Neural cell (in vitro differentiated cells): ENCODE data around the gene SCFD1. TPM values are rescaled to one million over a fixed set of nuclear protein-coding genes. Genes with fewer than 3 reads are reported as not detected.

Experiments used
- H2AFZ ChIP-seq: fragments of 200-600, 300-800 bp; sonication (generic), shearing (Covaris generic); 2 replicates; pipeline ENCODE4 v1.6.0; 2014; ENCODE audit warnings: low read depth, mild to moderate bottlenecking, antibody characterized with exemption, low read length, moderate library complexity
- H3F3A ChIP-seq: fragments of 200-600 bp; shearing (Covaris generic); 2 replicates; pipeline ENCODE4 v1.6.1; 2016; ENCODE audit warnings: mild to moderate bottlenecking, moderate library complexity, mixed read lengths, antibody characterized with exemption, low read length; ENCODE audit not compliant: insufficient read depth, poor library complexity, severe bottlenecking
- H3K27ac ChIP-seq: fragments of 200-600, 300-800 bp; sonication (generic), shearing (Covaris generic); 2 replicates; pipeline ENCODE4 v1.5.1; 2014; ENCODE audit warnings: mild to moderate bottlenecking, low read length, moderate library complexity
- H3K27me3 ChIP-seq: fragments of 300-800, 200-600 bp; sonication (generic), shearing (Covaris generic); 2 replicates; pipeline ENCODE4 v1.6.0; 2014; ENCODE audit warnings: mild to moderate bottlenecking, low read depth, low read length, moderate library complexity; ENCODE audit not compliant: insufficient read depth
- H3K36me3 ChIP-seq: fragments of 300-800, 200-600 bp; sonication (generic), shearing (Covaris generic); 2 replicates; pipeline ENCODE4 v1.5.1; 2014; ENCODE audit warnings: mild to moderate bottlenecking, antibody characterized with exemption, low read length, moderate library complexity; ENCODE audit not compliant: insufficient read depth
- H3K4me2 ChIP-seq: fragments of 300-800, 200-600 bp; sonication (generic), shearing (Covaris generic); 2 replicates; pipeline ENCODE4 v1.6.0; 2014; ENCODE audit warnings: mild to moderate bottlenecking, low read length
- H3K4me3 ChIP-seq: fragments of 300-800, 200-600 bp; sonication (generic), shearing (Covaris generic); 2 replicates; pipeline ENCODE4 v1.5.1; 2014; ENCODE audit warnings: mild to moderate bottlenecking, low read length, moderate library complexity
- H3K79me2 ChIP-seq: fragments of 200-600 bp; shearing (Covaris generic); replicated peaks from 2 replicates; pipeline ENCODE4 v1.6.0; 2014; ENCODE audit warnings: mild to moderate bottlenecking, low read length, moderate library complexity; ENCODE audit not compliant: insufficient read depth
- H3K9ac ChIP-seq: fragments of 300-800, 200-600 bp; sonication (generic), shearing (Covaris generic); 2 replicates; pipeline ENCODE4 v1.6.1; 2016; ENCODE audit warnings: mild to moderate bottlenecking, low read length, mixed read lengths
- H3K9me2 ChIP-seq: fragments of 200-600 bp; shearing (Covaris generic); 2 replicates; pipeline ENCODE4 v1.6.1; 2016; ENCODE audit warnings: mild to moderate bottlenecking, low read length, mixed read lengths; ENCODE audit not compliant: insufficient read depth
- H3K9me3 ChIP-seq: fragments of 200-600, 300-800 bp; sonication (generic), shearing (Covaris generic); 2 replicates; pipeline ENCODE4 v1.6.1; 2016; ENCODE audit warnings: mild to moderate bottlenecking, mixed run types, low read length, moderate library complexity, mixed read lengths
- H4K20me1 ChIP-seq: fragments of 200-600 bp; shearing (Covaris generic); 2 replicates; pipeline ENCODE4 v1.6.1; 2016; ENCODE audit warnings: mild to moderate bottlenecking, mixed run types; ENCODE audit not compliant: insufficient read depth
- CTCF ChIP-seq: fragments of 450-650 bp; IDR thresholded peaks from 2 replicates; pipeline ENCODE4 v1.5.1; 2014; ENCODE audit warnings: antibody characterized with exemption, mild to moderate bottlenecking, moderate library complexity; ENCODE audit not compliant: poor library complexity, severe bottlenecking
- EP300 ChIP-seq: fragments of 450-650 bp; conservative IDR thresholded peaks from 2 replicates; pipeline ENCODE4 v1.6.1; 2014; ENCODE audit warnings: antibody characterized with exemption, mild to moderate bottlenecking, moderate library complexity; ENCODE audit not compliant: poor library complexity, severe bottlenecking
- EZH2 ChIP-seq: fragments of 200-600, 300-800 bp; shearing (Covaris generic), sonication (generic); IDR thresholded peaks from 2 replicates; pipeline ENCODE4 v1.6.1; 2014; ENCODE audit warnings: antibody characterized with exemption, low read length, borderline replicate concordance, mild to moderate bottlenecking; ENCODE audit not compliant: insufficient read depth, poor library complexity, severe bottlenecking
- MXI1 ChIP-seq: fragments of 450-650 bp; conservative IDR thresholded peaks from 2 replicates; pipeline ENCODE4 v1.6.1; 2014; ENCODE audit warnings: antibody characterized with exemption, mild to moderate bottlenecking; ENCODE audit not compliant: poor library complexity, severe bottlenecking
- POLR2AphosphoS5 ChIP-seq: IDR thresholded peaks from 2 replicates; pipeline ENCODE4 v1.6.1; 2012
- RAD21 ChIP-seq: fragments of 450-650 bp; conservative IDR thresholded peaks from 2 replicates; pipeline ENCODE4 v1.6.1; 2014; ENCODE audit warnings: antibody characterized with exemption, mild to moderate bottlenecking, moderate library complexity
- REST ChIP-seq: IDR thresholded peaks from 2 replicates; pipeline ENCODE4 v1.6.1; 2012; ENCODE audit warnings: borderline replicate concordance
- SMC3 ChIP-seq: fragments of 450-650 bp; conservative IDR thresholded peaks from 2 replicates; pipeline ENCODE4 v1.6.1; 2014; ENCODE audit warnings: antibody characterized with exemption, mild to moderate bottlenecking, moderate library complexity; ENCODE audit not compliant: poor library complexity
- TAF1 ChIP-seq: IDR thresholded peaks from 2 replicates; pipeline ENCODE4 v1.6.1; 2012; ENCODE audit warnings: low read depth
- polyA plus RNA-seq: library from polyadenylated mRNA; depleted of rRNA; stranded (reverse); fragments of >200 nt; gene quantifications from 2 replicates; pipeline ENCODE4 v1.2.3, GENCODE V29; 2014

SCFD1 gene
- polyA plus RNA-seq, 1 donor from 2014 or later, result 99.4 TPM

- Histone ChIP-seq H3K9ac (no peak overlapping the region), H3K9me2 (no peaks in the 10 kb centered on the region), H4K20me1 (no peaks in the 10 kb centered on the region), H3K36me3 (peaks cover 11% of the 10 kb centered on the region), H2AFZ (no peak overlapping the region), H3K4me2 (no peak overlapping the region), H3K9me3 (peaks cover 9% of the 10 kb centered on the region), H3K79me2 (no peaks in the 10 kb centered on the region), H3F3A (no peaks in the 10 kb centered on the region), H3K27ac (no peak overlapping the region), H3K27me3 (no peaks in the 10 kb centered on the region), H3K4me3 (no peak overlapping the region)
- TF ChIP-seq EZH2 (no peak), CTCF (no peak), MXI1 (no peak), SMC3 (no peak), POLR2AphosphoS5 (no peak)
Measured at GRCh38 chr14:30648471-30648870, 26.4 kb downstream of the SCFD1 start.

GRCh38 chr14:30651937-30652336 lies 29.8 kb downstream of the SCFD1 start:
- no peaks in the 10 kb centered on the region for H3F3A ChIP-seq
- H2AFZ ChIP-seq, result no peak overlapping the region
- no peaks in the 10 kb centered on the region for H3K9me3 ChIP-seq
- peaks cover 17% of the 10 kb centered on the region for H3K36me3 ChIP-seq
- H3K4me3 ChIP-seq, result no peak overlapping the region
- no peaks in the 10 kb centered on the region for H3K27me3 ChIP-seq
- H3K79me2 ChIP-seq, result no peaks in the 10 kb centered on the region
- no peak overlapping the region for H3K27ac ChIP-seq
- no peak overlapping the region for H3K4me2 ChIP-seq
- TF ChIP-seq EP300 (no peak), SMC3 (no peak), MXI1 (no peak), CTCF (no peak)
- no peak overlapping the region for H3K9ac ChIP-seq
- no peaks in the 10 kb centered on the region for H3K9me2 ChIP-seq
- no peaks in the 10 kb centered on the region for H4K20me1 ChIP-seq

GRCh38 chr14:30655124-30655523 lies 33.0 kb downstream of the SCFD1 start:
- no peaks in the 10 kb centered on the region for H3F3A ChIP-seq

More at GRCh38 chr14:30655124-30655523, 33.0 kb downstream of the SCFD1 start:
- Histone ChIP-seq H3K36me3 (peaks cover 25% of the 10 kb centered on the region), H3K27me3 (no peaks in the 10 kb centered on the region), H3K9ac (no peak overlapping the region), H3K9me3 (no peaks in the 10 kb centered on the region), H3K9me2 (no peaks in the 10 kb centered on the region), H3K27ac (no peak overlapping the region), H3K4me2 (no peak overlapping the region), H3K79me2 (peaks cover 5% of the 10 kb centered on the region), H4K20me1 (no peaks in the 10 kb centered on the region), H3K4me3 (no peak overlapping the region), H2AFZ (no peak overlapping the region)
- TF ChIP-seq SMC3 (no peak), MXI1 (no peak), RAD21 (no peak), EZH2 (no peak), CTCF (no peak), EP300 (no peak), TAF1 (no peak), REST (no peak)
